Measurements from ENCODE around the gene TRIO.

TRIO gene

DNA sequence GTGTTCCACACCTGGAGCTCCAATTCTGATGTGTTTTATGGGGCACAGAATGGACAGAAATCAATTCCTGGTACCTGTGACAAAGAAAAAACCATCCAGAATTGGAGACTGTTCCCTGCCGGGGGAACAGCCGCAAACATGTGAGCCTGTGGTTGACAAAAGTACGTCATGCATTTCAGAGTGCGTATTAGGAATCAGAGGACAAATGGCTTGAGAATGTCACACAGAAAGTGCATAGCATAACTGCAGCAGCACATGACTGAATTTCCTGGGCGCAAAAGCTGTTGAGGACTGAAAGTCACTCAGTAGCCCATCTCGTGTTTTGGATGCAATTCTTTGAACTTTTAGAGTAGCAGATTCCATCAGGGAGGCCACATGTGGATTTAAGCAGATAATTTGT, 85.1 kb downstream of the TRIO start:
- TF ChIP-seq ZNF70 (CRISPR knock-in tag; IDR thresholded peaks at IDR 0.05) (no peak), ZFP30 (CRISPR knock-in tag; IDR thresholded peaks at IDR 0.05) (no peak), SNAI2 (CRISPR knock-in tag; IDR thresholded peaks at IDR 0.05) (no peak), TSHZ2 (CRISPR knock-in tag; IDR thresholded peaks at IDR 0.05) (no peak), ZNF8 (CRISPR knock-in tag; IDR thresholded peaks at IDR 0.05) (no peak), ARNTL (CRISPR knock-in tag; IDR thresholded peaks at IDR 0.05; ENCODE audit: borderline replicate concordance, low read depth) (no peak), ESRRG (CRISPR knock-in tag; IDR thresholded peaks at IDR 0.05) (no peak)
- TF ChIP-seq, protein P1, sequence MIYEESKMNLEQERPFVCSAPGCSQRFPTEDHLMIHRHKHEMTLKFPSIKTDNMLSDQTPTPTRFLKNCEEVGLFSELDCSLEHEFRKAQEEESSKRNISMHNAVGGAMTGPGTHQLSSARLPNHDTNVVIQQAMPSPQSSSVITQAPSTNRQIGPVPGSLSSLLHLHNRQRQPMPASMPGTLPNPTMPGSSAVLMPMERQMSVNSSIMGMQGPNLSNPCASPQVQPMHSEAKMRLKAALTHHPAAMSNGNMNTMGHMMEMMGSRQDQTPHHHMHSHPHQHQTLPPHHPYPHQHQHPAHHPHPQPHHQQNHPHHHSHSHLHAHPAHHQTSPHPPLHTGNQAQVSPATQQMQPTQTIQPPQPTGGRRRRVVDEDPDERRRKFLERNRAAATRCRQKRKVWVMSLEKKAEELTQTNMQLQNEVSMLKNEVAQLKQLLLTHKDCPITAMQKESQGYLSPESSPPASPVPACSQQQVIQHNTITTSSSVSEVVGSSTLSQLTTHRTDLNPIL (CRISPR knock-in tag; IDR thresholded peaks at IDR 0.05; ENCODE audit: low read depth) = no peak
- no peak for ATAC-seq

DNA sequence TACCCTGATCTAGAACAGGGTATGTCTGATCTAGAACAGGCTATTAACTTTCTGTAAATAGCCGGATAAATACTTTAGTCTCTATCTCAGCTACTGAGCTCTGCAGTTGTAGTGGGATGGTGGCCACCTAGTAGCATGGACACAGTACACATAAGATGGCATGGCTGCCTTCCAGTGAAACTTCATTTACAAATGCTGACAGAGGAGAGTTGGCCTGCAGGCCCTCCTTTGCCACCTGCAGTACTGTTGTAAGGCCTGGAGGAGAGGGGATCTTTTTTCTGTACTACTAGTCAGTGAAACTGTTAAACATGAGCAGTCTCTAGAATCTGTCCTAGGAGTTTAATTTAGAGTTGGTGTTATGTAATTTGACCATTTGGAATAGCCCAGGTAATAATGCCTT, 86.0 kb downstream of the TRIO start:
- TF ChIP-seq ISL1 (CRISPR knock-in tag; IDR thresholded peaks at IDR 0.05) (no peak), ZFP3 (CRISPR knock-in tag; IDR thresholded peaks at IDR 0.05) (no peak), ZNF70 (CRISPR knock-in tag; IDR thresholded peaks at IDR 0.05) (no peak), GLIS3 (CRISPR knock-in tag; IDR thresholded peaks at IDR 0.05) (no peak), RARB (CRISPR knock-in tag; IDR thresholded peaks at IDR 0.05) (no peak), OSR1 (CRISPR knock-in tag; IDR thresholded peaks at IDR 0.05) (no peak), ZNF8 (CRISPR knock-in tag; IDR thresholded peaks at IDR 0.05) (no peak), ZFP30 (CRISPR knock-in tag; IDR thresholded peaks at IDR 0.05) (no peak), ARNTL (CRISPR knock-in tag; IDR thresholded peaks at IDR 0.05; ENCODE audit: borderline replicate concordance, low read depth) (no peak), CSRNP3 (CRISPR knock-in tag; IDR thresholded peaks at IDR 0.05) (no peak), ZNF565 (CRISPR knock-in tag; conservative IDR thresholded peaks at IDR 0.05; ENCODE audit: low read depth) (no peak), PPARA (CRISPR knock-in tag; IDR thresholded peaks at IDR 0.05; ENCODE audit: borderline replicate concordance) (no peak), ZC3H10 (CRISPR knock-in tag; IDR thresholded peaks at IDR 0.05) (no peak), ESRRG (CRISPR knock-in tag; IDR thresholded peaks at IDR 0.05) (no peak), TSHZ2 (CRISPR knock-in tag; IDR thresholded peaks at IDR 0.05) (no peak), SNAI2 (CRISPR knock-in tag; IDR thresholded peaks at IDR 0.05) (no peak)
- TF ChIP-seq, protein P2, sequence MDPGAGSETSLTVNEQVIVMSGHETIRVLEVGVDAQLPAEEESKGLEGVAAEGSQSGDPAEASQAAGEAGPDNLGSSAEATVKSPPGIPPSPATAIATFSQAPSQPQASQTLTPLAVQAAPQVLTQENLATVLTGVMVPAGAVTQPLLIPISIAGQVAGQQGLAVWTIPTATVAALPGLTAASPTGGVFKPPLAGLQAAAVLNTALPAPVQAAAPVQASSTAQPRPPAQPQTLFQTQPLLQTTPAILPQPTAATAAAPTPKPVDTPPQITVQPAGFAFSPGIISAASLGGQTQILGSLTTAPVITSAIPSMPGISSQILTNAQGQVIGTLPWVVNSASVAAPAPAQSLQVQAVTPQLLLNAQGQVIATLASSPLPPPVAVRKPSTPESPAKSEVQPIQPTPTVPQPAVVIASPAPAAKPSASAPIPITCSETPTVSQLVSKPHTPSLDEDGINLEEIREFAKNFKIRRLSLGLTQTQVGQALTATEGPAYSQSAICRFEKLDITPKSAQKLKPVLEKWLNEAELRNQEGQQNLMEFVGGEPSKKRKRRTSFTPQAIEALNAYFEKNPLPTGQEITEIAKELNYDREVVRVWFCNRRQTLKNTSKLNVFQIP (CRISPR knock-in tag; IDR thresholded peaks at IDR 0.05; ENCODE audit: borderline replicate concordance, low read depth) = no peak
- TF ChIP-seq, protein P1 (CRISPR knock-in tag; IDR thresholded peaks at IDR 0.05; ENCODE audit: low read depth) = no peak
- TF ChIP-seq, protein P3, sequence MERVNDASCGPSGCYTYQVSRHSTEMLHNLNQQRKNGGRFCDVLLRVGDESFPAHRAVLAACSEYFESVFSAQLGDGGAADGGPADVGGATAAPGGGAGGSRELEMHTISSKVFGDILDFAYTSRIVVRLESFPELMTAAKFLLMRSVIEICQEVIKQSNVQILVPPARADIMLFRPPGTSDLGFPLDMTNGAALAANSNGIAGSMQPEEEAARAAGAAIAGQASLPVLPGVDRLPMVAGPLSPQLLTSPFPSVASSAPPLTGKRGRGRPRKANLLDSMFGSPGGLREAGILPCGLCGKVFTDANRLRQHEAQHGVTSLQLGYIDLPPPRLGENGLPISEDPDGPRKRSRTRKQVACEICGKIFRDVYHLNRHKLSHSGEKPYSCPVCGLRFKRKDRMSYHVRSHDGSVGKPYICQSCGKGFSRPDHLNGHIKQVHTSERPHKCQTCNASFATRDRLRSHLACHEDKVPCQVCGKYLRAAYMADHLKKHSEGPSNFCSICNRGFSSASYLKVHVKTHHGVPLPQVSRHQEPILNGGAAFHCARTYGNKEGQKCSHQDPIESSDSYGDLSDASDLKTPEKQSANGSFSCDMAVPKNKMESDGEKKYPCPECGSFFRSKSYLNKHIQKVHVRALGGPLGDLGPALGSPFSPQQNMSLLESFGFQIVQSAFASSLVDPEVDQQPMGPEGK (CRISPR knock-in tag; IDR thresholded peaks at IDR 0.05; ENCODE audit: borderline replicate concordance) = no peak
- ATAC-seq = no peak; the same call in 2 of the 3 replicates
